Mesothelial cell of epicardium (in vitro differentiated cells): ENCODE data around the gene HAPLN3. TPM values are rescaled to one million over a fixed set of nuclear protein-coding genes. Genes with fewer than 3 reads are reported as not detected.

Experiments used
- DNase-seq, 2 experiments: peaks; one replicate each; pipeline ENCODE4 v3.0.0; 2021; ENCODE audit warnings: low spot score in 2 of 2; ENCODE audit not compliant: unreplicated experiment in 2 of 2
- H3K27ac Mint-ChIP-seq: 2 replicates; pipeline ENCODE4 v1.8.0; 2021; ENCODE audit warnings: mixed read lengths
- H3K27me3 Mint-ChIP-seq: 2 replicates; pipeline ENCODE4 v1.8.0; 2021; ENCODE audit warnings: low read depth, mixed read lengths
- H3K36me3 Mint-ChIP-seq: 2 replicates; pipeline ENCODE4 v1.8.0; 2021; ENCODE audit warnings: mixed read lengths
- H3K4me1 Mint-ChIP-seq: 2 replicates; pipeline ENCODE4 v1.8.0; 2021; ENCODE audit warnings: mixed read lengths
- H3K4me3 Mint-ChIP-seq: 2 replicates; pipeline ENCODE4 v1.8.0; 2021; ENCODE audit warnings: mild to moderate bottlenecking, moderate library complexity, mixed read lengths
- H3K9me3 Mint-ChIP-seq: 2 replicates; pipeline ENCODE4 v1.8.0; 2021; ENCODE audit warnings: mixed read lengths
- total RNA-seq: library from RNA; stranded (reverse); gene quantifications from 3 replicates; pipeline ENCODE4 v1.2.1, GENCODE V29; 2021
- TF ChIP-seq, protein P1 (sequence below): fragments of 200-600 bp; sonication (generic); IDR thresholded peaks from one replicate; pipeline ENCODE4 v1.5.0; 2021; ENCODE audit warnings: antibody characterized with exemption; ENCODE audit not compliant: unreplicated experiment

Gene HAPLN3
- total RNA-seq, 1 donor from 2014 or later, result 3.9 TPM

DNA sequence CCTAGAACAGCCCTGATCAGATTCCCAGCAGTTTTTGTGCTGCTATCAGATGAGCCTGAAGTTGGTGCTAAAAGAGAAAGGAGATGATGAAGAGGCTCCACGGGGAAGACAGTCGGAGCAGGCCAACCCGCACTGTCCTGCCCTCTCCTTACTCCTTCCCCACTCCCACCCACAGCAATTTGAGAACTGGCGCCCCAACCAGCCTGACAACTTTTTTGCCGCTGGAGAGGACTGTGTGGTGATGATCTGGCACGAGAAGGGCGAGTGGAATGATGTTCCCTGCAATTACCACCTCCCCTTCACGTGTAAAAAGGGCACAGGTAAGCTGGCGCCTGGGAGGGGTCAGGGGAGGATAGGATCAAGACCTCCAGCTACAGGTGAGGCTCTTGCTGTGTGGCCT is 22.6 kb downstream of the HAPLN3 start:
- peaks cover 21% of the 10 kb centered on the region for H3K27me3 Mint-ChIP-seq
- DNase-seq, result no peak
- no peaks in the 10 kb centered on the region for H3K36me3 Mint-ChIP-seq
- TF ChIP-seq, protein P1, sequence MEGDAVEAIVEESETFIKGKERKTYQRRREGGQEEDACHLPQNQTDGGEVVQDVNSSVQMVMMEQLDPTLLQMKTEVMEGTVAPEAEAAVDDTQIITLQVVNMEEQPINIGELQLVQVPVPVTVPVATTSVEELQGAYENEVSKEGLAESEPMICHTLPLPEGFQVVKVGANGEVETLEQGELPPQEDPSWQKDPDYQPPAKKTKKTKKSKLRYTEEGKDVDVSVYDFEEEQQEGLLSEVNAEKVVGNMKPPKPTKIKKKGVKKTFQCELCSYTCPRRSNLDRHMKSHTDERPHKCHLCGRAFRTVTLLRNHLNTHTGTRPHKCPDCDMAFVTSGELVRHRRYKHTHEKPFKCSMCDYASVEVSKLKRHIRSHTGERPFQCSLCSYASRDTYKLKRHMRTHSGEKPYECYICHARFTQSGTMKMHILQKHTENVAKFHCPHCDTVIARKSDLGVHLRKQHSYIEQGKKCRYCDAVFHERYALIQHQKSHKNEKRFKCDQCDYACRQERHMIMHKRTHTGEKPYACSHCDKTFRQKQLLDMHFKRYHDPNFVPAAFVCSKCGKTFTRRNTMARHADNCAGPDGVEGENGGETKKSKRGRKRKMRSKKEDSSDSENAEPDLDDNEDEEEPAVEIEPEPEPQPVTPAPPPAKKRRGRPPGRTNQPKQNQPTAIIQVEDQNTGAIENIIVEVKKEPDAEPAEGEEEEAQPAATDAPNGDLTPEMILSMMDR, result no peak
- H3K9me3 Mint-ChIP-seq, result no peaks in the 10 kb centered on the region
- H3K4me1 Mint-ChIP-seq, result peaks cover 14% of the 10 kb centered on the region
- H3K27ac Mint-ChIP-seq, result no peak overlapping the region
- no peak overlapping the region for H3K4me3 Mint-ChIP-seq

DNA sequence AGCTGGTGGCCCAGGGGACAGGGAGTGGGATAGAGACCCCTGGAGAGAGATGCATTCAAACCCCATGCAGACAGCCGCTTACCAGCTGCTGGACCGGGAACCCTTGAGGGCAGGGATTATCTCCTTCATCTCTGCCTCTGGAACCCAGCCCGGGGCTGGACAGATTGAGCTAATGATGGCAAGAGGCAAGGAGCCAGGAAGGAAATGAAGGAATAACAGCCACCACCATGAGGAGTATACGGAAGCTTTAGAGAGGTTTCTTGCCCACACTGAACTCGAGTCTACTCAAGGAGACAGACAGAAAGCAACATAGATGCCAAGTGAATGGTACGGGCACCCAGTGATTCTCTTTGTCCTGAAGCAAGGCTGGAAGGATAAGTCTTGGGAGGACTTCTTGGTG is 23.2 kb downstream of the HAPLN3 start:
- TF ChIP-seq, protein P1, result no peak
- Mint-ChIP-seq H3K27me3 (peaks cover 27% of the 10 kb centered on the region), H3K4me3 (no peak overlapping the region), H3K36me3 (no peaks in the 10 kb centered on the region), H3K9me3 (no peaks in the 10 kb centered on the region), H3K27ac (no peak overlapping the region), H3K4me1 (peaks cover 14% of the 10 kb centered on the region)
- no peak for DNase-seq

DNA sequence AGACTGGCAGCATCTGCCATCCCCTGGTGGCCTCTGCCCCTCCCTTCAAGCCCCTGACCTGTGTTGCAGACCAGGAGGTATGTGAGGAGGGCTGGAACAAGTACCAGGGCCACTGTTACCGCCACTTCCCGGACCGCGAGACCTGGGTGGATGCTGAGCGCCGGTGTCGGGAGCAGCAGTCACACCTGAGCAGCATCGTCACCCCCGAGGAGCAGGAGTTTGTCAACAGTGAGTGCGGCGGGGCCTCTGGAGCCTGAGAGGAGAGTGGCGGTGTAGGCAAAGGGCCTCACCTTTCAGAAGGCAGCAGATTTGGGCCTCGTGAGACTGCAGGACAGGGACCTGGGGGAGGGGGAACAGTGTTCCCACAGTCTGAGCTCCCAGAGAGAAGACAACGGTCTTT is 24.0 kb downstream of the HAPLN3 start:
- no peak overlapping the region for H3K27ac Mint-ChIP-seq
- TF ChIP-seq, protein P1, result no peak
- peaks cover 32% of the 10 kb centered on the region for H3K27me3 Mint-ChIP-seq
- peaks cover 14% of the 10 kb centered on the region for H3K4me1 Mint-ChIP-seq
- H3K36me3 Mint-ChIP-seq, result no peaks in the 10 kb centered on the region
- no peaks in the 10 kb centered on the region for H3K9me3 Mint-ChIP-seq
- no peak overlapping the region for H3K4me3 Mint-ChIP-seq
- DNase-seq, result no peak

DNA sequence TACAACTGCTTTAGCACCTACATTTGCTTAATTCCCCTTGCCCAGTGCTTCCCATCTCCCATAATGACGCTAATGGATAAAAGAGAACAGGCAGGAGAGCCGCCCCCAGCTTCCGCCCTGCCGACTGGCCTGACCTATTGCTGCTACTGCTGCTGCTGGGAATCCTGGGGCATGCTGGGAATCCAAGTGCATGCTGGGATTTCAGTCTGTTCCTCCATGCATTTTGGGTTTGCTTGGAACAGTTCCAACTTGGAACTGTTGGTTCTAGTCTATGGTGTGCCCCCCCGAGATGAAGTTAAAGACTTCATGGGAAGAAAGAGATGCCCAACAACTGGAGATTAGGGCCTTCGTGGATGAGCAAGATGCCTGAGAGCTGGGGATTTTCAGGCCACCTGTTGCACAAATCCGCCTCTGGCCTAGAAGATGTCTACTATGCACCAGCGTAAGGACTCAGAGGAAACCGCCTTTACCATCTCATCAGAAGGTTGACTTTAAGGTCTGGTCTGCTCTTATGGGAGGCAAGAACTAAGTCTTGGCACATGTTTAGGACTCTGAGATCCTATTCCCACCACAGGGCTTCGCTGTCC is 29.0 kb downstream of the HAPLN3 start:
- H3K36me3 Mint-ChIP-seq, result no peaks in the 10 kb centered on the region
- peaks cover 37% of the 10 kb centered on the region for H3K27me3 Mint-ChIP-seq
- no peak overlapping the region for H3K27ac Mint-ChIP-seq
- no peak overlapping the region for H3K4me3 Mint-ChIP-seq
- TF ChIP-seq, protein P1, result no peak
- H3K9me3 Mint-ChIP-seq, result peaks cover 4% of the 10 kb centered on the region
- DNase-seq, result no peak
- H3K4me1 Mint-ChIP-seq, result no peaks in the 10 kb centered on the region

DNA sequence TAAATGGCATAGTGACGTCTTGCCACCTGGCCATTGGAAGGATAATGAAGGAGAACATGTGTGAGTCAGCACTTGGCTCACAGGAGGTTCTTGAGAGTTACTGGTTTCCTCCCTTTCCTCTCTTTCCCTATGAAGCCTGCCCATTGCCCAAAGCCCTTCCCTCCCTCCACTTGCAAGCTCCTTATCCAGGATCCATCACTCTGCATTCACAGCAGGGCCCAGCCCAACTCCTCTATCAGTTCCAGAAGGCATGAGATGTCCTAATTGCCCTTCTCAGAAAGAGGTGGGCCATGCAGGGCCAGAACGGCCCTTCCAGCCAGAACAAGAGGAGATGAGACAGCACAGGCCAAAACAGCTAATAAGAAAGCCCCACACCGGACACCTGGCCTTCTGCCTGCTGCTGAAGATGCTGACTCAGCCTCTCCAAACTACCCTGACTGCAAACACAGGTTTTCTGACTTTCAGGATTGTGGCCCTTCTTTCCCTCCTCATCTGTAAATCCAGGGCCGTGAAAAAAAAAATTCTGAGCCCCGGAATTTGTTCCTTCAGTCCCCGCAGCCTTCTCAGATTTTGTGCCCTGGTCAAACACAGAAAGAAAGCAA is 29.7 kb downstream of the HAPLN3 start:
- H3K27me3 Mint-ChIP-seq, result peaks cover 36% of the 10 kb centered on the region
- no peaks in the 10 kb centered on the region for H3K4me1 Mint-ChIP-seq
- no peaks in the 10 kb centered on the region for H3K36me3 Mint-ChIP-seq
- TF ChIP-seq, protein P1, result no peak
- H3K27ac Mint-ChIP-seq, result no peak overlapping the region
- H3K9me3 Mint-ChIP-seq, result peaks cover 4% of the 10 kb centered on the region
- no peak overlapping the region for H3K4me3 Mint-ChIP-seq
- DNase-seq, result no peak
